Measurements from ENCODE around the gene ASPHD1.

DNA sequence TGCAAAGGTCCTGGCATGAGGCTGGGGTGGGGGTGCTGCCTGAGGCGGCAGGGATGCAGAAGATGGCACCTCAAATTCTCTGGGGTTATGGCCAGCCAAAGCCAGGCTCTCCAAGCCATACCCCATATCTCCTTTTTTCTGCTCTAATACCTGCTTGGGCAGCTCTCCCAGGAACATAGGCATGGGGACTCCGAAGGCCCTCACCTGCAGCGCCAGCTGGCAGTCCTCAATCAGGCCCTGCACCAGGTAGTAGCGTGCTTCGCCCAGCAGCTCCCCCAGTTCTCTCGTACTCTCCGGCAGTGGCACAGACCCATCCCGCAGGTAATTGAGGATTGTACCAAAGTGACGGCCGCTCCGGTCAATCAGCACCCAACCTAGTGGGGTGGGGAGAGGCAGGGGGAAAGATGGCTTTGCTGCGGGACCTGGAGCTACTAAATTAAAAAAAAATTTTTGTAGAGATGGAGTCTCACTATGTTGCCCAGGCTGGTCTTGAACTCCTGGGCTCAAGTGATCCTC is 22.8 kb downstream of the ASPHD1 start:
- TF ChIP-seq, protein P1, sequence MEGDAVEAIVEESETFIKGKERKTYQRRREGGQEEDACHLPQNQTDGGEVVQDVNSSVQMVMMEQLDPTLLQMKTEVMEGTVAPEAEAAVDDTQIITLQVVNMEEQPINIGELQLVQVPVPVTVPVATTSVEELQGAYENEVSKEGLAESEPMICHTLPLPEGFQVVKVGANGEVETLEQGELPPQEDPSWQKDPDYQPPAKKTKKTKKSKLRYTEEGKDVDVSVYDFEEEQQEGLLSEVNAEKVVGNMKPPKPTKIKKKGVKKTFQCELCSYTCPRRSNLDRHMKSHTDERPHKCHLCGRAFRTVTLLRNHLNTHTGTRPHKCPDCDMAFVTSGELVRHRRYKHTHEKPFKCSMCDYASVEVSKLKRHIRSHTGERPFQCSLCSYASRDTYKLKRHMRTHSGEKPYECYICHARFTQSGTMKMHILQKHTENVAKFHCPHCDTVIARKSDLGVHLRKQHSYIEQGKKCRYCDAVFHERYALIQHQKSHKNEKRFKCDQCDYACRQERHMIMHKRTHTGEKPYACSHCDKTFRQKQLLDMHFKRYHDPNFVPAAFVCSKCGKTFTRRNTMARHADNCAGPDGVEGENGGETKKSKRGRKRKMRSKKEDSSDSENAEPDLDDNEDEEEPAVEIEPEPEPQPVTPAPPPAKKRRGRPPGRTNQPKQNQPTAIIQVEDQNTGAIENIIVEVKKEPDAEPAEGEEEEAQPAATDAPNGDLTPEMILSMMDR (IDR thresholded peaks at IDR 0.05), result no peak
- TF ChIP-seq POLR2A (IDR thresholded peaks at IDR 0.05) (no peak), EP300 (IDR thresholded peaks at IDR 0.05) (no peak)
